SIG-M5 (cell line): Measurements from ENCODE around the gene STPG4.
"Not testable (repeated sequence)": the region's sequence is repeated elsewhere in the genome, so short reads cannot be mapped to it uniquely, and the experiment has no call there.

Experiments
- DNase-seq: peaks from one replicate; lab custom pipeline; 2025; lab: John Stamatoyannopoulos, UW

STPG4 gene

GRCh38 chr2:47155091-47155876, at the start of gene STPG4:
Gene STPG4 (minus strand): TSS chr2:47155308. CDS start chr2:47155251, 57 bp downstream.
- no peak for DNase-seq

GRCh38 chr2:47204691-47205090, 49.6 kb upstream of the STPG4 start:
- DNase-seq = no peak

GRCh38 chr2:47203995-47204394, 48.9 kb upstream of the STPG4 start:
- no peak for DNase-seq

- DNase-seq = no peak
Measured at GRCh38 chr2:47201224-47201623, 46.1 kb upstream of the STPG4 start.

- no peak for DNase-seq
Measured at GRCh38 chr2:47198985-47199451, 43.9 kb upstream of the STPG4 start.

- DNase-seq = no peak
Measured at GRCh38 chr2:47196499-47196898, 41.4 kb upstream of the STPG4 start.

GRCh38 chr2:47196046-47196445, 40.9 kb upstream of the STPG4 start:
- DNase-seq = no peak

GRCh38 chr2:47195148-47195547, 40.0 kb upstream of the STPG4 start:
- no peak for DNase-seq

- DNase-seq = no peak
Measured at GRCh38 chr2:47194410-47194809, 39.3 kb upstream of the STPG4 start.

- no peak for DNase-seq
Measured at GRCh38 chr2:47193607-47194006, 38.5 kb upstream of the STPG4 start.

GRCh38 chr2:47190188-47190881, 35.2 kb upstream of the STPG4 start:
- DNase-seq = no peak

GRCh38 chr2:47189635-47190034, 34.5 kb upstream of the STPG4 start:
- no peak for DNase-seq

- no peak for DNase-seq
Measured at GRCh38 chr2:47187069-47187468, 32.0 kb upstream of the STPG4 start.

GRCh38 chr2:47186351-47186750, 31.2 kb upstream of the STPG4 start:
- no peak for DNase-seq

GRCh38 chr2:47185098-47185497, 30.0 kb upstream of the STPG4 start:
- DNase-seq = not testable (repeated sequence)

- no peak for DNase-seq
Measured at GRCh38 chr2:47181176-47181575, 26.1 kb upstream of the STPG4 start.

GRCh38 chr2:47180531-47180930, 25.4 kb upstream of the STPG4 start:
- no peak for DNase-seq

- DNase-seq = no peak
Measured at GRCh38 chr2:47179388-47179787, 24.3 kb upstream of the STPG4 start.

GRCh38 chr2:47178341-47178740, 23.2 kb upstream of the STPG4 start:
- no peak for DNase-seq

- no peak for DNase-seq
Measured at GRCh38 chr2:47177043-47177565, 22.0 kb upstream of the STPG4 start.

GRCh38 chr2:47174733-47175361, 19.7 kb upstream of the STPG4 start:
- peak; percentile 14 for DNase-seq

- no peak for DNase-seq
Measured at GRCh38 chr2:47173986-47174732, 19.1 kb upstream of the STPG4 start.
